Neutrophil (primary cell): ENCODE measurements around the gene SART1.

Experiments used
- H3K27ac ChIP-seq: fragments of 200-600 bp; sonication (generic); 2 replicates; pipeline ENCODE4 v1.5.1; 2016; ENCODE audit warnings: mild to moderate bottlenecking, moderate library complexity
- H3K27me3 ChIP-seq: fragments of 200-600 bp; sonication (generic); 2 replicates; pipeline ENCODE4 v1.6.0; 2016; ENCODE audit warnings: mild to moderate bottlenecking
- H3K36me3 ChIP-seq: fragments of 200-600 bp; sonication (generic); 2 replicates; pipeline ENCODE4 v1.5.1; 2017
- H3K4me1 ChIP-seq, 2 experiments: fragments of 200-600 bp in 1 of 2; sonication (generic) in 1 of 2; 1 replicate in 1 of 2; 2 replicates in 1 of 2; pipeline versions ENCODE4 v1.5.1 to v1.6.1; 2013 to 2016; ENCODE audit warnings: low read depth in 1 of 2, low read length in 1 of 2, mild to moderate bottlenecking in 1 of 2, moderate library complexity in 1 of 2; ENCODE audit not compliant: control insufficient read depth in 1 of 2, insufficient read depth in 1 of 2
- H3K4me3 ChIP-seq, 2 experiments: fragments of 200-600 bp in 1 of 2; sonication (generic) in 1 of 2; 1 replicate in 1 of 2; 2 replicates in 1 of 2; pipeline ENCODE4 v1.5.1; 2013 to 2016; ENCODE audit warnings: low read depth in 1 of 2, low read length in 1 of 2, mild to moderate bottlenecking in 1 of 2, moderate library complexity in 1 of 2
- H3K9me3 ChIP-seq: fragments of 200-600 bp; sonication (generic); 2 replicates; pipeline ENCODE4 v1.5.1; 2016
- TF ChIP-seq, protein P1 (sequence below): fragments of 200-600 bp; sonication (generic); IDR thresholded peaks from 2 replicates; pipeline ENCODE4 v1.5.1; 2016; ENCODE audit warnings: antibody characterized with exemption

Gene SART1

DNA sequence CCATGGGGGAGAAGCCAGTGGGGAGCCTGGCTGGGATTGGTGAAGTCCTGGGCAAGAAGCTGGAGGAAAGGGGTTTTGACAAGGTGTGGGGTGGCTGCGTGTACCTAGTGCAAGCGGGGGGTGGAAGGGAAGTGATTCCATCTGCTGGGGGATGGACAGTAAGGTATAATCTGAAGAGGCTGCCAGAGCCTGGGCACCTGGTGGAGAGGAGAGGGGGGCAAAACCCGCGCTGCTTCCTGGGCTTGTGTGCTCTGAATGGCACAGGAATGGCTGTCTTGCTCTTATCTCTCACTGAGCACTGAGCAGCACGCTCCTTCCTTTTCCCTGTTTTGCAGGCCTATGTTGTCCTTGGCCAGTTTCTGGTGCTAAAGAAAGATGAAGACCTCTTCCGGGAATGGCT is 41.8 kb downstream of the SART1 start:
- no peaks in the 10 kb centered on the region for H3K9me3 ChIP-seq
- TF ChIP-seq, protein P1, sequence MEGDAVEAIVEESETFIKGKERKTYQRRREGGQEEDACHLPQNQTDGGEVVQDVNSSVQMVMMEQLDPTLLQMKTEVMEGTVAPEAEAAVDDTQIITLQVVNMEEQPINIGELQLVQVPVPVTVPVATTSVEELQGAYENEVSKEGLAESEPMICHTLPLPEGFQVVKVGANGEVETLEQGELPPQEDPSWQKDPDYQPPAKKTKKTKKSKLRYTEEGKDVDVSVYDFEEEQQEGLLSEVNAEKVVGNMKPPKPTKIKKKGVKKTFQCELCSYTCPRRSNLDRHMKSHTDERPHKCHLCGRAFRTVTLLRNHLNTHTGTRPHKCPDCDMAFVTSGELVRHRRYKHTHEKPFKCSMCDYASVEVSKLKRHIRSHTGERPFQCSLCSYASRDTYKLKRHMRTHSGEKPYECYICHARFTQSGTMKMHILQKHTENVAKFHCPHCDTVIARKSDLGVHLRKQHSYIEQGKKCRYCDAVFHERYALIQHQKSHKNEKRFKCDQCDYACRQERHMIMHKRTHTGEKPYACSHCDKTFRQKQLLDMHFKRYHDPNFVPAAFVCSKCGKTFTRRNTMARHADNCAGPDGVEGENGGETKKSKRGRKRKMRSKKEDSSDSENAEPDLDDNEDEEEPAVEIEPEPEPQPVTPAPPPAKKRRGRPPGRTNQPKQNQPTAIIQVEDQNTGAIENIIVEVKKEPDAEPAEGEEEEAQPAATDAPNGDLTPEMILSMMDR: no peak
- H3K4me3 ChIP-seq: peak overlapping the region; percentile 76 to 99
- peak overlapping the region; percentile 96 for H3K27ac ChIP-seq
- H3K27me3 ChIP-seq: peaks cover 5% of the 10 kb centered on the region
- H3K36me3 ChIP-seq: peaks cover 21% of the 10 kb centered on the region
- peaks cover 16 to 25% of the 10 kb centered on the region in 2 experiments for H3K4me1 ChIP-seq

GRCh38 chr11:66004186-66004585 is 42.7 kb downstream of the SART1 start:
- Histone ChIP-seq H3K9me3 (no peaks in the 10 kb centered on the region), H3K4me1 (peaks cover 16 to 25% of the 10 kb centered on the region in 2 experiments), H3K27ac (no peak overlapping the region), H3K36me3 (peaks cover 12% of the 10 kb centered on the region), H3K4me3 (no peak overlapping the region), H3K27me3 (peaks cover 14% of the 10 kb centered on the region)
- TF ChIP-seq, protein P1: no peak

DNA sequence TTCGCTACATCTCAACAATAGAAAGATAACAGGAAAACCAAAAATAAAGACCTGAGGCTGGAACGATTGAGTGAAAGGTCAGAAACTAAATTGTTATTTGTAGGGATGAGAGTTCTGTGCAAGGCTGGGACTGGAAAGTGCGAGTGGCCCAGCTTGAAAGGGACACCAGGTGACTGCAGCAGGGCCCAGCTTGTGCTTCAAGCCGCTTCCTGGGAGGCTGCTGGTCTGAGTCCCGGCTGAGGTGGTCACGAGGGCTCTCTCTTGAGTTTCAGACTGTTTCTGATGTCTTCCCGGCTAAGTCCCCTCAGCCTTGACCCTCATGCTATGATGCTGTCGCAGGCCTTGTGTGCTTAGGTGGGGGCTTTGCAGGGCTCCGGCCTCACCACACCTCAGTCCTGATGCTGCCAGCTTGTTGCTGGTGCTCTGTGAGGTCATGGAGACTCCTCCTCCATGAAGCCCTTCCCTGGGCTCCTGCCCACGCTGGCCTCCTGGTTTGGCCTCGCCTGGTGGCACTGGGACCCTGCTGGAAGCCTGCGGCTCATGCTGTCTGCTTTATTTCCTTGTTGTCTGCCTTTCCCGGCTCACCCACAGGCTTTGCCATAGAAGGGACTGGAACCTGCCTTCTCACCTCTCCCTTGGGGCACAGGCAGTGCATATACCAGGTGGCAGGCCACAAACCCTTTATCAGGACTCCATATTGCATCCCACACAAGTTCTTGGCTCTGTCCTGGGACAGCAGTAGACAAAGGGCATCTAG is 44.8 kb downstream of the SART1 start:
- no peaks in the 10 kb centered on the region for H3K9me3 ChIP-seq
- H3K4me1 ChIP-seq: peaks cover 12 to 15% of the 10 kb centered on the region in 2 experiments
- H3K4me3 ChIP-seq: no peak overlapping the region
- no peak overlapping the region for H3K27ac ChIP-seq
- H3K36me3 ChIP-seq: no peaks in the 10 kb centered on the region
- TF ChIP-seq, protein P1: no peak
- H3K27me3 ChIP-seq: peaks cover 35% of the 10 kb centered on the region

- no peaks in the 10 kb centered on the region for H3K9me3 ChIP-seq
- H3K4me3 ChIP-seq: no peak overlapping the region
- no peaks in the 10 kb centered on the region for H3K36me3 ChIP-seq
- TF ChIP-seq, protein P1: no peak
- H3K27me3 ChIP-seq: peaks cover 40% of the 10 kb centered on the region
- H3K4me1 ChIP-seq: peaks cover 10 to 11% of the 10 kb centered on the region in 2 experiments
- no peak overlapping the region for H3K27ac ChIP-seq
Observed at GRCh38 chr11:66006891-66007176, 45.3 kb downstream of the SART1 start.

DNA sequence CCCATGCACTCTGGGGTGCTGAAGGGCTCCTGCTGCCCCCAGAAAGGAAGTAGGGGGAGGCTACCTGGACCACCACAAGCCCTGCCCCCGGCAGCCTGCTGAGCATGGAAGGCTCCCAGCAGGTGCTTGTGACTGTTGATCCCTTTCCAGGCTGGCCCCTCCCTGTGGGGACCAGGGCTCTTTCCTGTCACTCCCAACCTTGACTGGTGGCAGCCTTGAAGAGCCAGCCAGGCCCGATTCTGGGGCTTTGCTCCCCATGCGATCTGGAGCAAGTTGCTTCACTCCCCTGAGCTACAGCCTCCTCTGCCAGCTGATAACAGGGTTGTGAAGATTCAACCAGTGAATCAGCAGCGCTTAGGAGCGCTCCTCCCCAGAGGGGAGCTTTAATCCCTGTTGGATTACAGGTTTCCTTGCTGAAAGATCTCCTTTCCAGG is 45.7 kb downstream of the SART1 start:
- TF ChIP-seq, protein P1: no peak
- Histone ChIP-seq H3K27ac (no peak overlapping the region), H3K4me3 (no peak overlapping the region), H3K36me3 (no peaks in the 10 kb centered on the region), H3K27me3 (peaks cover 44% of the 10 kb centered on the region), H3K9me3 (no peaks in the 10 kb centered on the region), H3K4me1 (peaks cover 9 to 13% of the 10 kb centered on the region in 2 experiments)
